ENCODE data around the gene GALK1. TPM values are rescaled to one million over a fixed set of nuclear protein-coding genes. Genes with fewer than 3 reads are reported as not detected.

GALK1 gene
- polyA plus RNA-seq, 1 donor (not counting 4 experiments of a cell fraction or from before 2014, with no cell fraction given): 1.3 TPM

DNA sequence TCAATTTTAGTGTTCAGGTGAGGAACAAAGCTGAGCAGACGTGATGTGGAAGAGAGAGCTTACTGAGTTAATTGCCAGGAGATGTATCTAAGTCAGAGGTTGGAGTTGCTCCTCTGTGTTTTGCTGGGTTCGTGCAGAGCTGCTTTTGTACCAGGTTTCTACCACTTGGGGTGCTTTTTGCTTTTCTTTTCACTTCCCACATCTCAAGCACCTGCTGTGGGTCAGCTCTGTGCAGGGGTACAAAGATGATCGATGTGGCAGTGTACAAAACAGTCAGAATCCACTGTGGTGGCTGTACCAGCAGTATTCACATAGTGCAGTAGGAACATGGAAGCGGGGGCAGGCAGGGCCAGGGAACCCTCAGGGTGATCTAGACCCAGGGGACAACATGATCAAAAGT is 34.4 kb upstream of the GALK1 start:
- H4K20me1 ChIP-seq (ENCODE audit: control insufficient read depth, extremely low read depth, insufficient read depth, low read length): no peaks in the 10 kb centered on the region

DNA sequence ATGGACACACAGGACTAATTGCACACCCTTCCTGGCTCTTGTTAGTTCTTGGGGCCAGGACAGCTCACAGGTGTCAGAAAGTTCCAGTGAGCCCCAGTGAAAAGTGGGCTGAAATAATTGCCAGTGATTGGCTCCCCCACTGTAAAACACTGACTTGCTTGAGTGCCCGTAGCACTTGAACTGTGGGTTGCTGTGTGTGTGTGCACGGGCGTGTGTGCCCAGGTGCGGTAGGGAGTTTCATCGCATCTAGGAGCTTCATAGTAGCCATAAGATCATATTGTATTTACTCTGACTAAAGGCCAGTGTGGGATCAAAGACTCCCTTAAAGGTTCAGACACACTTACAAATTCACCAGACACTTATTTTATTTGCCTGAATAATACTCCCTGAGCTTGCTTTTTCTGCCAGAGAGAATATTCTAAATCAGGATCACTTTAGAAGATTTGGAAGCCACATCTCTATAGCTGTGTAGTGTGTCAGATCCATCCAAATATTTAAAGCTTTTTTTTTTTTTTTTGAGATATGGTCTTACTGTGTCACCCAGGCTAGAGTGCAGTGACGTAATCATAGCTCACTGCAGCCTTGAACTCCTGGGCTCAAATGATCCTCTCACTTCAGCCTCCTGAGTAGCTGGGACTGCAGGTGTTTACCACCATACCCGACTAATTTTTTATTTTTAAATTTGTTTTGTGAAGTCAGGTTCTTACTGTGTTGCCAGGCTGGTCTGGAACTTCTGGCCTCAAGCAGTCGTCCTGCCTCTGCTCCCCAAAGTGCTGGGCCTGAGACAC is 31.0 kb upstream of the GALK1 start:
- Histone ChIP-seq H3K9me3 (ENCODE audit: control insufficient read depth, low read depth, low read length) (no peaks in the 10 kb centered on the region), H4K20me1 (ENCODE audit: control insufficient read depth, extremely low read depth, insufficient read depth, low read length) (no peaks in the 10 kb centered on the region), H3K4me1 (ENCODE audit: control insufficient read depth, extremely low read depth, insufficient read depth, low read length) (no peaks in the 10 kb centered on the region), H3K79me2 (ENCODE audit: control insufficient read depth, insufficient read depth, low read length) (no peaks in the 10 kb centered on the region), H3K9me1 (ENCODE audit: control insufficient read depth, extremely low read depth, insufficient read depth, low read length) (no peaks in the 10 kb centered on the region), H3K9ac (ENCODE audit: control insufficient read depth, extremely low read depth, insufficient read depth, low read length) (no peak overlapping the region), H3K4me2 (ENCODE audit: control insufficient read depth, extremely low read depth, insufficient read depth, low read depth, low read length) (no peak overlapping the region), H3K27me3 (ENCODE audit: control insufficient read depth, extremely low read depth, insufficient read depth, low read length) (no peaks in the 10 kb centered on the region), H3K4me3 (ENCODE audit: control insufficient read depth in 2 of 3, extremely low read depth in 1 of 3, insufficient read depth in 2 of 3, low read depth in 1 of 3, low read length in 3 of 3) (no peak overlapping the region), H3K36me3 (ENCODE audit: control insufficient read depth in 2 of 2, extremely low read depth in 1 of 2, insufficient read depth in 2 of 2, low read length in 2 of 2) (peaks cover 1 to 7% of the 10 kb centered on the region in 2 experiments), H3K27ac (ENCODE audit: control insufficient read depth, insufficient read depth, low read length) (no peak overlapping the region), H2AFZ (ENCODE audit: control insufficient read depth, low read length) (no peak overlapping the region)
- TF ChIP-seq, protein P1, sequence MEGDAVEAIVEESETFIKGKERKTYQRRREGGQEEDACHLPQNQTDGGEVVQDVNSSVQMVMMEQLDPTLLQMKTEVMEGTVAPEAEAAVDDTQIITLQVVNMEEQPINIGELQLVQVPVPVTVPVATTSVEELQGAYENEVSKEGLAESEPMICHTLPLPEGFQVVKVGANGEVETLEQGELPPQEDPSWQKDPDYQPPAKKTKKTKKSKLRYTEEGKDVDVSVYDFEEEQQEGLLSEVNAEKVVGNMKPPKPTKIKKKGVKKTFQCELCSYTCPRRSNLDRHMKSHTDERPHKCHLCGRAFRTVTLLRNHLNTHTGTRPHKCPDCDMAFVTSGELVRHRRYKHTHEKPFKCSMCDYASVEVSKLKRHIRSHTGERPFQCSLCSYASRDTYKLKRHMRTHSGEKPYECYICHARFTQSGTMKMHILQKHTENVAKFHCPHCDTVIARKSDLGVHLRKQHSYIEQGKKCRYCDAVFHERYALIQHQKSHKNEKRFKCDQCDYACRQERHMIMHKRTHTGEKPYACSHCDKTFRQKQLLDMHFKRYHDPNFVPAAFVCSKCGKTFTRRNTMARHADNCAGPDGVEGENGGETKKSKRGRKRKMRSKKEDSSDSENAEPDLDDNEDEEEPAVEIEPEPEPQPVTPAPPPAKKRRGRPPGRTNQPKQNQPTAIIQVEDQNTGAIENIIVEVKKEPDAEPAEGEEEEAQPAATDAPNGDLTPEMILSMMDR (optimal IDR thresholded peaks at IDR 0.05 in 1 of 3, IDR thresholded peaks at IDR 0.05 in 1 of 3, conservative IDR thresholded peaks at IDR 0.05 in 1 of 3; ENCODE audit: extremely low read depth in 1 of 3, insufficient read depth in 2 of 3, low read length in 3 of 3): no peak
- TF ChIP-seq EZH2 (IDR thresholded peaks at IDR 0.05; ENCODE audit: low read length): no peak
- no peak for FAIRE-seq
- no peak for DNase-seq (ENCODE audit: low read depth, low spot score)
- dilution Hi-C loops (cut with MboI; ENCODE audit: extremely low pct_ligation_motif_present, low sequenced_read_pairs): no loop called here

More for the DNA sequence above, 34.4 kb upstream of the GALK1 start:
- no peak for DNase-seq (ENCODE audit: low read depth, low spot score)
- no peaks in the 10 kb centered on the region for H3K79me2 ChIP-seq (ENCODE audit: control insufficient read depth, insufficient read depth, low read length)
- peaks cover 1 to 3% of the 10 kb centered on the region in 2 experiments for H3K36me3 ChIP-seq (ENCODE audit: control insufficient read depth in 2 of 2, extremely low read depth in 1 of 2, insufficient read depth in 2 of 2, low read length in 2 of 2)
- TF ChIP-seq, protein P1 (optimal IDR thresholded peaks at IDR 0.05 in 1 of 3, IDR thresholded peaks at IDR 0.05 in 1 of 3, conservative IDR thresholded peaks at IDR 0.05 in 1 of 3; ENCODE audit: extremely low read depth in 1 of 3, insufficient read depth in 2 of 3, low read length in 3 of 3): no peak
- TF ChIP-seq EZH2 (IDR thresholded peaks at IDR 0.05; ENCODE audit: low read length): no peak
- H3K9me1 ChIP-seq (ENCODE audit: control insufficient read depth, extremely low read depth, insufficient read depth, low read length): no peaks in the 10 kb centered on the region
- no peak overlapping the region for H3K27ac ChIP-seq (ENCODE audit: control insufficient read depth, insufficient read depth, low read length)
- H3K27me3 ChIP-seq (ENCODE audit: control insufficient read depth, extremely low read depth, insufficient read depth, low read length): no peaks in the 10 kb centered on the region
- no peak overlapping the region for H3K4me2 ChIP-seq (ENCODE audit: control insufficient read depth, extremely low read depth, insufficient read depth, low read depth, low read length)
- H3K4me3 ChIP-seq (ENCODE audit: control insufficient read depth in 2 of 3, extremely low read depth in 1 of 3, insufficient read depth in 2 of 3, low read depth in 1 of 3, low read length in 3 of 3): no peak overlapping the region
- no peak overlapping the region for H3K9ac ChIP-seq (ENCODE audit: control insufficient read depth, extremely low read depth, insufficient read depth, low read length)
- dilution Hi-C loops (cut with MboI; ENCODE audit: extremely low pct_ligation_motif_present, low sequenced_read_pairs): no loop called here
- no peak for FAIRE-seq
- H3K9me3 ChIP-seq (ENCODE audit: control insufficient read depth, low read depth, low read length): no peaks in the 10 kb centered on the region
- no peaks in the 10 kb centered on the region for H3K4me1 ChIP-seq (ENCODE audit: control insufficient read depth, extremely low read depth, insufficient read depth, low read length)
- H2AFZ ChIP-seq (ENCODE audit: control insufficient read depth, low read length): no peak overlapping the region
